ENCODE measurements around the gene NCEH1.

- TF ChIP-seq POGK (CRISPR knock-in tag; conservative IDR thresholded peaks at IDR 0.05) (no peak), PBX2 (CRISPR knock-in tag; IDR thresholded peaks at IDR 0.05) (no peak), NPAS2 (CRISPR knock-in tag; IDR thresholded peaks at IDR 0.05; ENCODE audit: borderline replicate concordance) (no peak), CHD4 (IDR thresholded peaks at IDR 0.05; ENCODE audit: borderline replicate concordance, low read length) (no peak), HNRNPUL1 (IDR thresholded peaks at IDR 0.05; ENCODE audit: low read depth, low read length) (no peak), TFAP4 (IDR thresholded peaks at IDR 0.05; ENCODE audit: borderline replicate concordance, low read depth) (no peak), ZBTB38 (CRISPR knock-in tag; IDR thresholded peaks at IDR 0.05) (no peak), ZNF580 (CRISPR knock-in tag; IDR thresholded peaks at IDR 0.05; ENCODE audit: borderline replicate concordance, low read depth) (no peak), CREB1 (IDR thresholded peaks at IDR 0.05) (no peak), CREB1 (CRISPR knock-in tag; IDR thresholded peaks at IDR 0.05) (no peak)
These were observed 63.8 kb downstream of the NCEH1 start for GRCh38 chr3:172647080-172647479.
